MCF 10A (cell line): ENCODE results near the gene RNF138. TPM values are rescaled to one million over a fixed set of nuclear protein-coding genes. Genes with fewer than 3 reads are reported as not detected.

Experiments
- BruUV-seq: library from RNA; stranded (reverse); fragments of 400-500 nt; replicated peaks from 2 replicates; lab custom pipeline; 2021; lab: Mats Ljungman, UMichigan
- CTCF ChIA-PET: fragments of 300-600 bp; sonication (Branson Sonifier 250); formaldehyde crosslinking; extraction: SDS; loops from one replicate; lab custom pipeline; 2021; ENCODE audit warnings: antibody characterized with exemption, inconsistent platforms; lab: Yijun Ruan, JAX
- POLR2A ChIA-PET: fragments of 300-600, 350-650 bp; sonication (Branson Sonifier 250); formaldehyde crosslinking; extraction: SDS; loops from one replicate; lab custom pipeline; 2020; ENCODE audit warnings: antibody characterized with exemption, inconsistent platforms; lab: Yijun Ruan, JAX
- DNase-seq: peaks from one replicate; pipeline ENCODE4 v3.0.0-alpha.2; 2018; ENCODE audit not compliant: unreplicated experiment
- H3K27ac Mint-ChIP-seq: one replicate; pipeline ENCODE4 v1.8.0; 2022; ENCODE audit warnings: mild to moderate bottlenecking, low read depth, mixed read lengths; ENCODE audit not compliant: unreplicated experiment
- H3K27me3 Mint-ChIP-seq: one replicate; pipeline ENCODE4 v1.8.0; 2022; ENCODE audit warnings: mixed read lengths; ENCODE audit not compliant: insufficient read depth, unreplicated experiment
- H3K36me3 Mint-ChIP-seq: one replicate; pipeline ENCODE4 v1.8.0; 2022; ENCODE audit warnings: mild to moderate bottlenecking, moderate library complexity, mixed read lengths; ENCODE audit not compliant: insufficient read depth, unreplicated experiment
- H3K4me1 Mint-ChIP-seq: one replicate; pipeline ENCODE4 v1.8.0; 2022; ENCODE audit warnings: mixed read lengths; ENCODE audit not compliant: insufficient read depth, unreplicated experiment
- H3K4me3 Mint-ChIP-seq: one replicate; pipeline ENCODE4 v1.8.0; 2022; ENCODE audit warnings: mild to moderate bottlenecking, moderate library complexity, mixed read lengths; ENCODE audit not compliant: unreplicated experiment
- H3K9me3 Mint-ChIP-seq: one replicate; pipeline ENCODE4 v1.8.0; 2022; ENCODE audit warnings: mixed read lengths; ENCODE audit not compliant: unreplicated experiment
- intact Hi-C: fragments of 100-400 bp; cut with micrococcal nuclease; formaldehyde crosslinking; loops from 2 replicates; pipeline ENCODE4 v1.14.1; 2022
- total RNA-seq: library from RNA; stranded (reverse); gene quantifications from 2 replicates; pipeline ENCODE4 v1.2.3, GENCODE V29; 2022
- TF ChIP-seq, protein P1 (sequence below): fragments of 200-600 bp; IDR thresholded peaks from one replicate; pipeline ENCODE4 v1.8.0; 2022; ENCODE audit warnings: antibody characterized with exemption, mild to moderate bottlenecking; ENCODE audit not compliant: unreplicated experiment

The RNF138 gene
- total RNA-seq, 1 experiment from 2014 or later, result 64.5 TPM

DNA sequence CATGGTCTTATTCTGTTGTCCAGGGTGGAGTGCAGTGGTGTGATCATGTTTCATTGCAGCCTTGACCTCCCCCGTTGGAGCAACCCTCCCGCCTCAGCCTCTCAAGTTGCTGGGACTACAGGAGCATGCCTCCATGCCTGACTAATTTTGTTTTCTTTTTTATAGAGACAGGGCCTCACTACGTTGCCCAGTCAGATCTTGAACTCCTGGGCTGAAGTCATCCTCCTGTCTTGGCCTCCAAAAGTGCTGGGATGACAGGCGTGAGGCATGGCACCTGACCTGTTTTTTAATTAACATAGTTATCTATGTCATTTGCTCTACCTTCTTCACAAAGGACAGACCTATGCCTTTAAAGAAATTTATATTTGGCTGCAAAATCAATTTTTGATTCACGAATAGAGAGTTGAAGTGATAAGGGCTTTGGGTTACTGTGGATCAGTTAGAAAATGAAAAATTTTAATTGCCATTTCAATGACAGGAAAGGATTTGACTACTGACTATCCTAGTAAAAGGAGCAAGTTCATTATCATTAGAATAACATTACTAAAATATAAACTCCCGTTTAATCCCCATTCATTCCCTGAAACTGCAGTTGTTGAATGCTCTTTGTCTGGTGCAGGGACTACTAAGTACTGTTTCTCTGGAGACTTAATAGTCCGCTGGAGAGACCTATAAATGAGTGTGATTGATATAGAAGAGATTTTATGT lies 3.7 kb downstream of the RNF138 start:
- intact Hi-C loops, result no loop called here
- TF ChIP-seq, protein P1, sequence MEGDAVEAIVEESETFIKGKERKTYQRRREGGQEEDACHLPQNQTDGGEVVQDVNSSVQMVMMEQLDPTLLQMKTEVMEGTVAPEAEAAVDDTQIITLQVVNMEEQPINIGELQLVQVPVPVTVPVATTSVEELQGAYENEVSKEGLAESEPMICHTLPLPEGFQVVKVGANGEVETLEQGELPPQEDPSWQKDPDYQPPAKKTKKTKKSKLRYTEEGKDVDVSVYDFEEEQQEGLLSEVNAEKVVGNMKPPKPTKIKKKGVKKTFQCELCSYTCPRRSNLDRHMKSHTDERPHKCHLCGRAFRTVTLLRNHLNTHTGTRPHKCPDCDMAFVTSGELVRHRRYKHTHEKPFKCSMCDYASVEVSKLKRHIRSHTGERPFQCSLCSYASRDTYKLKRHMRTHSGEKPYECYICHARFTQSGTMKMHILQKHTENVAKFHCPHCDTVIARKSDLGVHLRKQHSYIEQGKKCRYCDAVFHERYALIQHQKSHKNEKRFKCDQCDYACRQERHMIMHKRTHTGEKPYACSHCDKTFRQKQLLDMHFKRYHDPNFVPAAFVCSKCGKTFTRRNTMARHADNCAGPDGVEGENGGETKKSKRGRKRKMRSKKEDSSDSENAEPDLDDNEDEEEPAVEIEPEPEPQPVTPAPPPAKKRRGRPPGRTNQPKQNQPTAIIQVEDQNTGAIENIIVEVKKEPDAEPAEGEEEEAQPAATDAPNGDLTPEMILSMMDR, result no peak
- no peak for DNase-seq
- no peaks in the 10 kb centered on the region for H3K9me3 Mint-ChIP-seq
- no peaks in the 10 kb centered on the region for H3K27me3 Mint-ChIP-seq
- peaks cover 30% of the 10 kb centered on the region for H3K36me3 Mint-ChIP-seq
- peaks cover 28% of the 10 kb centered on the region for H3K4me1 Mint-ChIP-seq
- ChIA-PET CTCF (interaction anchor here (0.6 to 1.8 kb wide), 3 partner anchors 10 to 1411 kb away, joined by 3 to 4 read pairs (median 3); no protein-coding TSS in a partner anchor), POLR2A (no interaction called here)
- BruUV-seq, result no TSS peak
- no peak overlapping the region for H3K4me3 Mint-ChIP-seq
- peak overlapping the region; percentile 14 for H3K27ac Mint-ChIP-seq

DNA sequence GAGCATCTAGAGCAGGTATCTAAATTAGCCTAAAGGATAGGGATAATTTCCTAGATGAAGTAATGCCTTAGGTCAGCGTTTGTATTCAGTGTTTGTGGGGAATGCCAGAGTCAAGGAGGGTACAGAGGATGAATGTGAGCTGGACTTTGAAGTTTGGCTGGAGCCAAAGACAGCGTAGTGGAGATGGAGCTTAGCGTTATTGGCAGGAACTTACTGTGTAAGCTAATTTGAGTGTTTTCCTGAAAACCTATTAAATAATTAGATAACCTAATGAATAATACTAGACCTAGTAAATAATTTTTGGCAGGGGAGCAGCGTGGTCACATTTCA lies 4.2 kb downstream of the RNF138 start:
- no peaks in the 10 kb centered on the region for H3K9me3 Mint-ChIP-seq
- H3K27me3 Mint-ChIP-seq, result no peaks in the 10 kb centered on the region
- POLR2A ChIA-PET, result interaction anchor here (0.5 to 1.3 kb wide), 2 partner anchors 23 to 998 kb away, joined by 3 to 4 read pairs; no protein-coding TSS in a partner anchor
- peaks cover 28% of the 10 kb centered on the region for H3K4me1 Mint-ChIP-seq
- no peak for DNase-seq
- intact Hi-C loops, result no loop called here
- no TSS peak for BruUV-seq
- TF ChIP-seq, protein P1, result no peak
- no peak overlapping the region for H3K4me3 Mint-ChIP-seq
- peaks cover 33% of the 10 kb centered on the region for H3K36me3 Mint-ChIP-seq
- peak overlapping the region; percentile 14 for H3K27ac Mint-ChIP-seq
- CTCF ChIA-PET, result interaction anchor here (0.6 to 1.8 kb wide), 3 partner anchors 10 to 1411 kb away, joined by 3 to 4 read pairs (median 3); no protein-coding TSS in a partner anchor

DNA sequence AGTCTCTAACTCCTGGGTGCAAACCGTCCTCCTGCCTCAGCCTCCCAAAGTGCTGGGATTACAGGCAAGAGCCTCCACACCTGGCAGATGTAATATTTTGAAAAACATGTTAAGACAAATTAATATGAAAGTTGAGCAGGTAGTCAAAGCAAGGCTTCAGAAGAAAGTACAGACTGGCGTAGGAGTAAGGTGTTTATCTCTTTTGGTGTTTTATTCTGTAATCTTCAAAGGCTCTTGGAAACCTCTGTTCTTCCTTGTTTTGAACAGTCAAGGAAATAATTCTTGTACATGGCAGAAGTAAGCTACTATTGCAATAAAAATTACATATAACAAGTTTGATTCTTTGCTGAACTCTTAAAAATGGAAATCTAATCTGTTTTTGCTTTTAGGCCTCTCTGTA lies 5.3 kb downstream of the RNF138 start:
- H3K36me3 Mint-ChIP-seq, result peaks cover 37% of the 10 kb centered on the region
- peaks cover 28% of the 10 kb centered on the region for H3K4me1 Mint-ChIP-seq
- H3K4me3 Mint-ChIP-seq, result no peak overlapping the region
- intact Hi-C loops, result no loop called here
- BruUV-seq, result no TSS peak
- POLR2A ChIA-PET, result interaction anchor here (1.3 kb wide), 1 partner anchor 22 kb away, joined by 4 read pairs; no protein-coding TSS in a partner anchor
- H3K9me3 Mint-ChIP-seq, result no peaks in the 10 kb centered on the region
- no peak for DNase-seq
- CTCF ChIA-PET, result interaction anchor here (0.6 to 1.8 kb wide), 3 partner anchors 9 to 24 kb away, joined by 3 to 4 read pairs (median 3); no protein-coding TSS in a partner anchor
- H3K27ac Mint-ChIP-seq, result no peak overlapping the region
- no peaks in the 10 kb centered on the region for H3K27me3 Mint-ChIP-seq
- TF ChIP-seq, protein P1, result no peak

DNA sequence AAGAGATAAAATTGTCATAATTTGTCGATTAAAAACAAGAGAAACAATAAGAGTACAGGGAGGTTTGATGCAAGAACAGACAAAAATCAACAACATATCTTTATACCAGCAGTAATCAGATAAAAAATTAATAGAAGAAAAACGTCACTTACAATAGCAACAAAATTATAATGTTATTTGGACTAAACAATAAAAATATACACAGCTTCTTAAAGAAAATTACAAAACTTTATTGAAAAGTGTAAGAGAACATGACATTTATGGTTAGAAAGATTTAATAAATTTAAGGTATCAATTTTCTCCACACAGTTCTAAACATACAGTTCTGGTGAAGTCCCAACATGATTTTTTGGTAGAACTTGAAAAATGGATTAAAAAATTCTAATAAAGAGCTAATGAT lies 12.8 kb downstream of the RNF138 start:
- peaks cover 35% of the 10 kb centered on the region for H3K36me3 Mint-ChIP-seq
- no peak for DNase-seq
- ChIA-PET CTCF (interaction anchor here (0.6 to 0.8 kb wide), 2 partner anchors 14 to 868 kb away, joined by 3 read pairs; no protein-coding TSS in a partner anchor), POLR2A (interaction anchor here (0.7 to 2.1 kb wide), 3 partner anchors 11 to 15 kb away, joined by 3 to 8 read pairs (median 3); partner anchors contain the start of gene RNF138)
- no peaks in the 10 kb centered on the region for H3K9me3 Mint-ChIP-seq
- H3K4me3 Mint-ChIP-seq, result no peak overlapping the region
- no TSS peak for BruUV-seq
- TF ChIP-seq, protein P1, result no peak
- intact Hi-C loops, result no loop called here
- no peaks in the 10 kb centered on the region for H3K4me1 Mint-ChIP-seq
- H3K27me3 Mint-ChIP-seq, result no peaks in the 10 kb centered on the region
- no peak overlapping the region for H3K27ac Mint-ChIP-seq
